Endothelial cell of umbilical vein (primary cell): ENCODE data around the gene SMIM24. TPM values are rescaled to one million over a fixed set of nuclear protein-coding genes. Genes with fewer than 3 reads are reported as not detected.

Experiments used
- BruUV-seq: library from RNA; stranded (reverse); fragments of 400-500 nt; replicated peaks from 2 replicates; lab custom pipeline; 2021; lab: Mats Ljungman, UMichigan
- CTCF ChIA-PET: fragments of 300-600, 350-600 bp; sonication (Branson Sonifier 250); formaldehyde crosslinking; loops from one replicate; lab custom pipeline; 2021; ENCODE audit warnings: antibody characterized with exemption, inconsistent platforms; lab: Charles Lee
- POLR2A ChIA-PET: fragments of 300-600, 350-600 bp; sonication (Branson Sonifier 250); formaldehyde crosslinking; loops from one replicate; lab custom pipeline; 2021; ENCODE audit warnings: antibody characterized with exemption, inconsistent platforms; lab: Charles Lee
- DNase-seq: peaks from one replicate; pipeline ENCODE4 v3.0.0-alpha.2; 2011; ENCODE audit warnings: low read depth, low spot score
- FAIRE-seq: peaks from 2 replicates; lab custom pipeline; 2011; peaks lifted over from hg19 to GRCh38; lab: Jason Lieb, UNC
- H2AFZ ChIP-seq: 2 replicates; pipeline ENCODE4 v1.6.0; 2012; ENCODE audit warnings: low read depth, low read length, control low read depth, inconsistent platforms
- H3K27ac ChIP-seq: 2 replicates; pipeline ENCODE4 v1.5.1; 2011; ENCODE audit warnings: low read depth, mild to moderate bottlenecking, control low read depth, low read length, moderate library complexity; ENCODE audit not compliant: insufficient read depth
- H3K27me3 ChIP-seq, 2 experiments: 2 replicates each; pipeline versions ENCODE4 v1.6.0 to v1.6.1; 2011; ENCODE audit warnings: low read length in 2 of 2, mixed read lengths in 1 of 2; ENCODE audit not compliant: control insufficient read depth in 2 of 2, insufficient read depth in 2 of 2
- H3K36me3 ChIP-seq, 2 experiments: 2 replicates in 1 of 2; 3 replicates in 1 of 2; pipeline ENCODE4 v1.5.1; 2011; ENCODE audit warnings: low read length in 2 of 2, mild to moderate bottlenecking in 1 of 2, moderate library complexity in 1 of 2; ENCODE audit not compliant: control insufficient read depth in 2 of 2, insufficient read depth in 2 of 2; ENCODE audit errors: extremely low read depth in 1 of 2
- H3K4me1 ChIP-seq: 3 replicates; pipeline ENCODE4 v1.5.1; 2011; ENCODE audit warnings: mild to moderate bottlenecking, low read length; ENCODE audit not compliant: control insufficient read depth, insufficient read depth; ENCODE audit errors: extremely low read depth
- H3K4me2 ChIP-seq: 2 replicates; pipeline ENCODE4 v1.6.1; 2011; ENCODE audit warnings: low read length, control low read depth, mixed read lengths; ENCODE audit not compliant: insufficient read depth
- H3K4me3 ChIP-seq, 3 experiments: fragments of 200-600 bp in 1 of 3; sonication (generic), shearing (Covaris generic) in 1 of 3; replicated peaks in 1 of 3; 2 replicates each; pipeline ENCODE4 v1.5.1; 2011 to 2016; ENCODE audit warnings: control low read depth in 3 of 3, low read length in 3 of 3, mild to moderate bottlenecking in 2 of 3, inconsistent platforms in 1 of 3, low read depth in 1 of 3, moderate library complexity in 1 of 3; ENCODE audit not compliant: insufficient read depth in 1 of 3
- H3K79me2 ChIP-seq: 2 replicates; pipeline ENCODE4 v1.6.0; 2012; ENCODE audit warnings: low read length, inconsistent platforms; ENCODE audit not compliant: control insufficient read depth, insufficient read depth
- H3K9ac ChIP-seq: replicated peaks from 2 replicates; pipeline ENCODE3; 2011; ENCODE audit warnings: low read length, control low read depth; ENCODE audit not compliant: insufficient read depth; ENCODE audit errors: extremely low read depth
- H3K9me1 ChIP-seq: replicated peaks from 3 replicates; pipeline ENCODE4 v1.6.0; 2011; ENCODE audit warnings: mild to moderate bottlenecking, low read length; ENCODE audit not compliant: control insufficient read depth, insufficient read depth; ENCODE audit errors: extremely low read depth
- H3K9me3 ChIP-seq: replicated peaks from 2 replicates; pipeline ENCODE4 v1.5.1; 2012; ENCODE audit warnings: low read length, inconsistent platforms; ENCODE audit not compliant: control insufficient read depth, insufficient read depth
- H4K20me1 ChIP-seq: replicated peaks from 2 replicates; pipeline ENCODE3; 2011; ENCODE audit warnings: mild to moderate bottlenecking, low read length; ENCODE audit not compliant: control insufficient read depth, insufficient read depth; ENCODE audit errors: extremely low read depth
- CTCF ChIP-seq, 2 donors: IDR thresholded peaks; 1 replicate in 1 of 2; 2 replicates in 1 of 2; pipeline ENCODE4 v1.5.1; 2011; ENCODE audit warnings: low read length in 2 of 2, mild to moderate bottlenecking in 2 of 2, moderate library complexity in 2 of 2, control low read depth in 1 of 2, inconsistent platforms in 1 of 2, low read depth in 1 of 2; ENCODE audit not compliant: insufficient read depth in 1 of 2; ENCODE audit errors: extremely low read depth in 1 of 2
- EZH2 ChIP-seq: IDR thresholded peaks from 2 replicates; pipeline ENCODE4 v1.6.1; 2012; ENCODE audit warnings: borderline replicate concordance, low read depth, mild to moderate bottlenecking, moderate library complexity, low read length, inconsistent platforms; ENCODE audit not compliant: severe bottlenecking
- FOS ChIP-seq: IDR thresholded peaks from 2 replicates; pipeline ENCODE4 v1.6.1; 2011; ENCODE audit warnings: mild to moderate bottlenecking, low read length, moderate library complexity, borderline replicate concordance; ENCODE audit not compliant: insufficient read depth
- GATA2 ChIP-seq: IDR thresholded peaks from 2 replicates; pipeline ENCODE4 v1.7.0; 2011; ENCODE audit warnings: low read depth, mild to moderate bottlenecking, moderate library complexity, mixed read lengths, low read length; ENCODE audit not compliant: insufficient read length, insufficient read depth
- JUN ChIP-seq: IDR thresholded peaks from 2 replicates; pipeline ENCODE4 v1.6.1; 2011; ENCODE audit warnings: borderline replicate concordance, low read depth; ENCODE audit not compliant: insufficient read length, insufficient read depth
- MAX ChIP-seq: IDR thresholded peaks from 2 replicates; pipeline ENCODE4 v1.6.1; 2011; ENCODE audit not compliant: insufficient read depth, insufficient read length
- MYC ChIP-seq: IDR thresholded peaks from one replicate; pipeline ENCODE4 v1.6.1; 2011; ENCODE audit warnings: mild to moderate bottlenecking, low read depth, low read length
- POLR2A ChIP-seq: IDR thresholded peaks from 2 replicates; pipeline ENCODE4 v1.6.1; 2012; ENCODE audit warnings: low read depth, mild to moderate bottlenecking, control low read depth, low read length
- POLR2AphosphoS5 ChIP-seq: IDR thresholded peaks from 2 replicates; pipeline ENCODE4 v1.6.1; 2012; ENCODE audit warnings: low read depth, mild to moderate bottlenecking, control low read depth, low read length, moderate library complexity; ENCODE audit not compliant: insufficient read depth
- dilution Hi-C: fragments of 300-500 bp; cut with MboI; formaldehyde crosslinking; loops from one replicate; pipeline ENCODE4 v1.15.0; 2019; ENCODE audit warnings: low sequenced_read_pairs; ENCODE audit not compliant: extremely low pct_ligation_motif_present
- intact Hi-C: fragments of 100-400 bp; cut with micrococcal nuclease; formaldehyde crosslinking; loops from one replicate; pipeline ENCODE4 v1.10.0; 2022
- polyA plus RNA-seq, 4 experiments: library from polyadenylated mRNA; depleted of rRNA in 3 of 4; stranded (reverse) in 3 of 4; unstranded in 1 of 4; fragments of >200 nt; gene quantifications; 2 replicates each; pipeline versions ENCODE4 v1.2.1 to v1.2.3, GENCODE V29; 2011 to 2012; ENCODE audit warnings: missing spikeins in 1 of 4
- total RNA-seq: library from RNA; stranded (reverse); gene quantifications from 2 replicates; pipeline ENCODE4 v1.2.3, GENCODE V29; 2021

Gene SMIM24
- total and polyA plus RNA-seq, 2 donors (not counting 3 experiments of a cell fraction or from before 2014, with no cell fraction given): not detected

GRCh38 chr19:3469638-3470499 lies 10.5 kb downstream of the SMIM24 start:
- intact Hi-C loops: loop anchor here (5.0 kb wide), 1 partner anchor 163 kb away; no protein-coding TSS in a partner anchor
- no peak overlapping the region for H3K9ac ChIP-seq
- DNase-seq (no peak), FAIRE-seq (no peak)
- H3K9me3 ChIP-seq: no peaks in the 10 kb centered on the region
- H3K27me3 ChIP-seq: no peaks in the 10 kb centered on the region
- no peak overlapping the region for H3K4me3 ChIP-seq
- ChIA-PET CTCF (interaction anchor here (0.8 to 3.9 kb wide), 17 partner anchors 9 to 165 kb away, joined by 3 to 39 read pairs (median 5); partner anchors contain the start of gene SMIM44), POLR2A (no interaction called here)
- dilution Hi-C loops: no loop called here
- H2AFZ ChIP-seq: no peak overlapping the region
- no peaks in the 10 kb centered on the region for H3K79me2 ChIP-seq
- no peaks in the 10 kb centered on the region for H3K4me1 ChIP-seq
- H3K9me1 ChIP-seq: no peaks in the 10 kb centered on the region
- no peaks in the 10 kb centered on the region for H3K36me3 ChIP-seq
- BruUV-seq: no TSS peak
- no peak overlapping the region for H3K4me2 ChIP-seq
- no peaks in the 10 kb centered on the region for H4K20me1 ChIP-seq
- no peak for TF ChIP-seq JUN
- TF ChIP-seq CTCF (IDR thresholded peaks at IDR 0.05; ENCODE audit: extremely low read depth in 1 of 2, insufficient read depth in 1 of 2, low read depth in 1 of 2, low read length in 2 of 2): peak in 1 of 2 donors; percentile 5
- H3K27ac ChIP-seq: no peak overlapping the region

- FAIRE-seq (no peak), DNase-seq (no peak)
- no peak overlapping the region for H3K27ac ChIP-seq
- TF ChIP-seq MAX (no peak), POLR2A (no peak), EZH2 (no peak), FOS (no peak), GATA2 (no peak), POLR2AphosphoS5 (no peak), JUN (no peak), MYC (no peak), CTCF (IDR thresholded peaks at IDR 0.05; ENCODE audit: extremely low read depth in 1 of 2, insufficient read depth in 1 of 2, low read depth in 1 of 2, low read length in 2 of 2) (no peak)
- dilution Hi-C loops: no loop called here
- POLR2A ChIA-PET: no interaction called here
- H4K20me1 ChIP-seq: no peaks in the 10 kb centered on the region
- H3K9me3 ChIP-seq: no peaks in the 10 kb centered on the region
- peaks cover 0 to 4% of the 10 kb centered on the region in 2 experiments for H3K36me3 ChIP-seq
- BruUV-seq: no TSS peak
- H3K4me1 ChIP-seq: no peaks in the 10 kb centered on the region
- no peak overlapping the region for H3K4me3 ChIP-seq
- H3K4me2 ChIP-seq: no peak overlapping the region
- H3K27me3 ChIP-seq: no peaks in the 10 kb centered on the region
- intact Hi-C loops: no loop called here
- H3K9me1 ChIP-seq: no peaks in the 10 kb centered on the region
- no peaks in the 10 kb centered on the region for H3K79me2 ChIP-seq
- no peak overlapping the region for H3K9ac ChIP-seq
- CTCF ChIA-PET: interaction anchor here (3.7 to 3.9 kb wide), 3 partner anchors 16 to 163 kb away, joined by 34 to 39 read pairs (median 39); partner anchors contain the start of gene SMIM44
- no peak overlapping the region for H2AFZ ChIP-seq
Observed at GRCh38 chr19:3468211-3468610, 12.1 kb downstream of the SMIM24 start.
